ENCODE measurements around the gene ATP6V1B1. TPM values are rescaled to one million over a fixed set of nuclear protein-coding genes. Genes with fewer than 3 reads are reported as not detected.

Gene ATP6V1B1
- total RNA-seq, 4 donors from 2014 or later: 22.7 to 66.9 (median 39.5) TPM

GRCh38 chr2:70888923-70889715 lies 46.6 kb upstream of the ATP6V1B1 start:
- H3K27me3 ChIP-seq: peaks cover 100% of the 10 kb centered on the region
- no peaks in the 10 kb centered on the region for H3K9me3 ChIP-seq
- peaks cover 27% of the 10 kb centered on the region for H3K4me1 ChIP-seq
- WGBS: 25% methylated on average over 67 of the region's 70 CpGs
- H3K4me3 ChIP-seq: peak overlapping the region; percentile 34
- H3K27ac ChIP-seq: peak overlapping the region; percentile 40
- TF ChIP-seq POLR2AphosphoS5 (IDR thresholded peaks at IDR 0.05): no peak
- TF ChIP-seq EP300 (IDR thresholded peaks at IDR 0.05): no peak
- TF ChIP-seq CTCF (IDR thresholded peaks at IDR 0.05): no peak
- TF ChIP-seq POLR2A (IDR thresholded peaks at IDR 0.05): no peak
- peak in 1 of 2 donors; percentile 58 for DNase-seq (ENCODE audit: low spot score in 2 of 2)
- H3K36me3 ChIP-seq: no peaks in the 10 kb centered on the region

GRCh38 chr2:70889716-70890037 lies 46.0 kb upstream of the ATP6V1B1 start:
- peaks cover 100% of the 10 kb centered on the region for H3K27me3 ChIP-seq
- no peak for DNase-seq (ENCODE audit: low spot score in 2 of 2)
- peak overlapping the region; percentile 40 for H3K27ac ChIP-seq
- no peaks in the 10 kb centered on the region for H3K9me3 ChIP-seq
- TF ChIP-seq EP300 (IDR thresholded peaks at IDR 0.05) (no peak), CTCF (IDR thresholded peaks at IDR 0.05) (no peak), POLR2AphosphoS5 (IDR thresholded peaks at IDR 0.05) (no peak), POLR2A (IDR thresholded peaks at IDR 0.05) (no peak)
- H3K4me3 ChIP-seq: no peak overlapping the region
- H3K4me1 ChIP-seq: peaks cover 27% of the 10 kb centered on the region
- 68% methylated on average over 5 of the region's 5 CpGs for WGBS
- H3K36me3 ChIP-seq: no peaks in the 10 kb centered on the region

- Histone ChIP-seq H3K36me3 (no peaks in the 10 kb centered on the region), H3K4me1 (peaks cover 27% of the 10 kb centered on the region), H3K9me3 (no peaks in the 10 kb centered on the region), H3K27me3 (peaks cover 100% of the 10 kb centered on the region), H3K27ac (no peak overlapping the region), H3K4me3 (no peak overlapping the region)
- TF ChIP-seq POLR2A (IDR thresholded peaks at IDR 0.05) (no peak), EP300 (IDR thresholded peaks at IDR 0.05) (no peak), POLR2AphosphoS5 (IDR thresholded peaks at IDR 0.05) (no peak), CTCF (IDR thresholded peaks at IDR 0.05) (no peak)
- DNase-seq (ENCODE audit: low spot score in 2 of 2): no peak
- WGBS: 63% methylated on average over 5 of the region's 5 CpGs
Measured at GRCh38 chr2:70890469-70891065, 45.1 kb upstream of the ATP6V1B1 start.

- Histone ChIP-seq H3K4me3 (no peak overlapping the region), H3K27me3 (peaks cover 100% of the 10 kb centered on the region), H3K9me3 (no peaks in the 10 kb centered on the region), H3K4me1 (peaks cover 27% of the 10 kb centered on the region), H3K36me3 (no peaks in the 10 kb centered on the region), H3K27ac (no peak overlapping the region)
- peak in 1 of 2 donors; percentile 32 for DNase-seq (ENCODE audit: low spot score in 2 of 2)
- 63% methylated on average over 9 of the region's 9 CpGs for WGBS
- TF ChIP-seq EP300 (IDR thresholded peaks at IDR 0.05) (no peak), POLR2A (IDR thresholded peaks at IDR 0.05) (no peak), CTCF (IDR thresholded peaks at IDR 0.05) (no peak), POLR2AphosphoS5 (IDR thresholded peaks at IDR 0.05) (no peak)
Measured at GRCh38 chr2:70891572-70892357, 43.9 kb upstream of the ATP6V1B1 start.

GRCh38 chr2:70892750-70893149 lies 43.0 kb upstream of the ATP6V1B1 start:
- Histone ChIP-seq H3K27me3 (peaks cover 100% of the 10 kb centered on the region), H3K4me1 (peaks cover 25% of the 10 kb centered on the region), H3K9me3 (no peaks in the 10 kb centered on the region), H3K27ac (no peak overlapping the region), H3K4me3 (no peak overlapping the region), H3K36me3 (no peaks in the 10 kb centered on the region)
- TF ChIP-seq POLR2A (IDR thresholded peaks at IDR 0.05): no peak
- TF ChIP-seq CTCF (IDR thresholded peaks at IDR 0.05): no peak
- TF ChIP-seq POLR2AphosphoS5 (IDR thresholded peaks at IDR 0.05): no peak
- no peak for TF ChIP-seq EP300 (IDR thresholded peaks at IDR 0.05)
- DNase-seq (ENCODE audit: low spot score in 2 of 2): no peak
- 72% methylated on average over 5 of the region's 5 CpGs for WGBS

Data from suprapubic skin (tissue), 4 donors.